HG02798 (cell line): ENCODE measurements around the gene RAB20.
"Not testable (repeated sequence)": the region's sequence is repeated elsewhere in the genome, so short reads cannot be mapped to it uniquely, and the experiment has no call there.

ENCODE experiments used
- ATAC-seq: cut with Tn5 transposase; IDR thresholded peaks from one replicate; pipeline ENCODE4 v1.9.1; 2021; ENCODE audit warnings: mild to moderate bottlenecking; ENCODE audit not compliant: unreplicated experiment, poor library complexity

The RAB20 gene

DNA sequence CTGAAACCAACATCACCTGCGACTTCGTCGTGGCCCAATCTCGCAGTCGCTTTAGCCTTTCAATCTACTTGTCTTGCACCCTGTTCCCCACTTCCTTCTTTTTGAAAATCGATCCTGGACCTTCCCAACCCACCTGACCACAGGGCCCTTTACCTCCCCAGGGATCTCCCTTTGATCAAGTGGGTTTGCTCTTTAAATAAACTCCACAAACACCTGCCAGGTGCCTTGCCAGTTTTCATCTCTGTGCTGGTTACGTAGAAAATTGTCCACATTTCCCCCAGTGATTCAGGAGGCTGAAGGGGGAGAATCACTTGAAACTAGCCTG, 14.5 kb upstream of the RAB20 start:
- no peak for ATAC-seq

GRCh38 chr13:110575322-110576069, 14.0 kb upstream of the RAB20 start:
- peak; percentile 89 for ATAC-seq

DNA sequence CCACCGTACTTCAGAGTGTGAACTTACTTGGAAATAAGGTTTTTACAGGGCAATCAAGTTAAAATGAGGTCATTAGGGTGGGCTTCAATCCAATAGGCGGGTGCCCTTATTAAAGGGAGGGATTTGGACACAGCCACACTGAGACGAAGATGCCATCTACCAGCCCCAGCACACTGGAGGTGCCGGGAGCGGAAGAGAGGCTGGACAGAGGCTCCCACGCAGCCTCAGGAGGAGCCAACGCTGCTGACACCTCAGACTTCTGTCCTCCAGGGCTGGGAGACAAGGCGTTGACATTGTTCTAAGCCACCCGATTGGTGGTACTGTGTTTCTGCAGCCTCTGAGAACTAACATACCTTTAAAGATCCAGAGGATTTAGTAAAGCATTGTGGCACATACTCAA, 12.6 kb upstream of the RAB20 start:
- no peak for ATAC-seq

- no peak for ATAC-seq
Measured at GRCh38 chr13:110572778-110573118, 11.2 kb upstream of the RAB20 start.

GRCh38 chr13:110571896-110572777, 10.6 kb upstream of the RAB20 start:
- no peak for ATAC-seq

GRCh38 chr13:110570886-110571285, 9.4 kb upstream of the RAB20 start:
- ATAC-seq = no peak

GRCh38 chr13:110569962-110570361, 8.4 kb upstream of the RAB20 start:
- ATAC-seq = not testable (repeated sequence)

- no peak for ATAC-seq
Measured at GRCh38 chr13:110568612-110569011, 7.1 kb upstream of the RAB20 start.

- no peak for ATAC-seq
Measured at GRCh38 chr13:110566171-110566570, 4.6 kb upstream of the RAB20 start.

GRCh38 chr13:110565296-110565695, 3.8 kb upstream of the RAB20 start:
- ATAC-seq = no peak

DNA sequence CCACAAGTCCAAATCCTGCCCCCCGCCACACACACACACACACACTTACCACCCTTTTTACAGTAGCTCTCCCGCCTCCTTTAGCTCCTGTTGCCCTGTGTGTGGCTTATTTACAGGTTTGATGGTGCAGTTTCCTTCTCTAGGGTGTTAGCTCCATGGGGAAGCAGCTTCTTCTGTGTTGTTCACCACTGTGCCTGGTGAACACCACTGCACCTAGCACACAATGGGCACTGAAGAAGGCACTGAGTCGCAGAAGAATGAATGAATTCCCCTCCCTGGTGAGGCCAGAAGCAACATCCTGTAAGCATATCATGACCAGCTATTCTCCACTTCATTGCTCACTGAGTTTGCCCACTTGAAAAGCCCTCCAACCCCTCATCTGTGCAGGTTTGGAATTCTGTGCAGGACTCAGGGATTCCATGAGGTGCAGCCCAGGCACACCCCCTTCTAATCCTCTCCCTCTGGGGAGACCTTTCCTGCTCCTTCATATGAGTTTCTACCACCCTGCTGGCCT, 3.0 kb upstream of the RAB20 start:
- ATAC-seq = no peak

DNA sequence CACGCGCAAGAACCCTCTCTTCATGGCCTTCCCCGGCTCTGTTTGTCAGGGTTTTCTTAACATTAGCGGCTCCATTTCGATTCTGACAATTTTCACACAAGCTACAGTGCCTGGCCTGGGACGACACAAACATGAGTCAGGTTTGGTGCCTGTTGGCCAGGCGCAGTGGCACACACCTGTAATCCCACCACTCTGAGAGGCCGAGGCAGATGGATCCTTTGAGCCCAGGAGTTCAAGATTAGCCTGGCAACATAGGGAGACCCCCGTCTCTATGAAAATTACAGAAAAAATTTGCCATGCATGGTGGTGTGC, 1.9 kb upstream of the RAB20 start:
- ATAC-seq = no peak

DNA sequence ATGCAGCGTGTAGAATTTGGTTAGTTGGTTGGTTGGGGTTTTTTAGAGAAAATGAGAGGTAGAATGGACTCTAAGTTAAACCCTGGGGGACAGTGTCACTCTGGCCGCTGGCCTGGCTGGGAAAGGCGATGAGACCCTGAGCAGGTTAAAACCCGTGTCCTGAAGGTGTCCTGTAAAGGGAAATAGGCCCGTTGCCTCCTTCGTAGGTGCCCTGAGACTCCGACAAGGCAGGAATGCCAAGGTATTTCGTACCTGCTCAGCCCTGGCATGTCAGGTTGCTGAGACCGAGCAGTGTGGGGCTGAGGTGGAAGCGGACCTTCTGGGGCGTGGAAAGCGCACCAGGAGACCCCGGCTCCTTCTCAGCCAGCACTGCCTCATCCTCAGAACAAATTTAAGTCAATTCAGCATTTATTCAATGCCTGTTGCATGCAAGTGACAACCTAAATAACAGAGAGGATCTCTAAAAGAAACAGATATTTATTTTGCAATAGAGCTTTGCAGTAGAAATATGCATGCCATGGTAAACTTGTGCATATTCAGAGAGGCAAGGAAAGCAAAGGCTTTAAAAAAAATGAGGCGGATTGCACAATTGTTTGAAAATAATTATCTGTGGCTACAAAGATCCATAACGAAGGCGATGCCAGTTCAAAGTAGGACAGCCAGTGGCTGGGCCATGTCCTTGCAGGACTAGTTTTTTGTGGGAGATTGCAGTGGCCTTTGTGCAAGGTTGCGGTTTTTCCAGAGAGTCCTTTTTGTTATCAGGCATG, 1.4 kb upstream of the RAB20 start:
- ATAC-seq = no peak

DNA sequence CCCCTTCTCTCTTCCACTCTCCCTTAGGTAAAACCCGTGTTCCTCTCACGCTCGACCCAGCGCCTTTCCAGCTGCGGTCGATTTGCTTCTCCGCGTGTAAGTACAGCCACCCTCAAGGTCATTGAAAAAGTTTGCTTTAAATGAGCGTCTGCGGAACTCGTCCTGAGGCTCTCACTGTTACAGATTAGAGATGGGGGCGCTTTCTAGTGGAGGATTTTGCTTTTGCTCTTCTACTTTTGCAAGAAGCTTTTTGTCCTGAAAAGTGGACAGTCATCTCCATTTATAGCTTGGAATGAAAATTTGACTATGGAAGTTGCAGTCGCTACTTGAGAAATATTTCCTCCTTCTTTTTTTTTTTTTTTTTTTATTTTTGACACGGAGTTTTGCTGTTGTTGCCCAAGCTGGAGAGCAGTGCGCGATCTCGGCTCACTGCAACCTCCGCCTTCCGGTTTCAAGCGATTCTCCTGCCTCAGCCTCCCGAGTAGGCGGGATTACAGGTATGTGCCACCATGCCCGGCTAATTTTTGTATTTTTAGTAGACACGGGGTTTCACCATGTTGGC, 595 bp upstream of the RAB20 start:
- ATAC-seq = no peak

- peak; percentile 25 for ATAC-seq
Measured at GRCh38 chr13:110560601-110561343, 750 bp downstream of the RAB20 start.

- no peak for ATAC-seq
Measured at GRCh38 chr13:110559986-110560385, 1.5 kb downstream of the RAB20 start.

GRCh38 chr13:110559429-110559943, 2.0 kb downstream of the RAB20 start:
- no peak for ATAC-seq

DNA sequence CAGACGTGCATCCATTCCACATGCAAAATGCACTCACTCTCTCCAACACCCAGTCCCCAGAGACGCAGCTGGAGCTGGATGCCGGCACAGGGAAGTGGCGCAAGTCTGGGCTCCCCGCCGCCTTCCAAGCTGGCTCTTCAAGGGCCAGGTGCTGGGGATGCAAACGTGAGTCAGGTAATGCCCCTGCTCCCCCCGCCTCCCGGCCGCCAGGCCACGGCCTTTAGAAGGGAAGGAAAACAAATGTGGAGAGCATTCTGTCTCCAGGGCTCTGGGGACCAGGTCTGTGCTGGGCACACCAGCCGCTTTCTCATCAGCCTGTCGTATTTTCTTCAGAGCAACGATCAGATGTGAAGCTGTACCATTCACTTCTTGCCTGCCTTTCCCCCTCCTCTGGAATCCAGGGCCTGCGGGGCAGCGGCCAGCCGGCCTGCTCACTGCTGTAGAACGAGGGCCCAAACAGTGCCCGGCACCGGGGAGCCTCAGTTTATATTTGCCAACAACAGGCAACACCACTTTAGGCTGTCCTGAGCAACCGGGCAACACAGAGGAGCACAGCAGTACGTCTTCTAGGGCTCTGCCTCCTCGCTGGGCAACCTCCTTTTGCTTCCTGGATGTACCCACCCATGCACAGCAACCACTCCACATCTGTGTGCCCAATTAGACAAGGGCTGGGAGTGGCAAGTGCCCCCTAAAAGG, 3.8 kb downstream of the RAB20 start:
- ATAC-seq = no peak

DNA sequence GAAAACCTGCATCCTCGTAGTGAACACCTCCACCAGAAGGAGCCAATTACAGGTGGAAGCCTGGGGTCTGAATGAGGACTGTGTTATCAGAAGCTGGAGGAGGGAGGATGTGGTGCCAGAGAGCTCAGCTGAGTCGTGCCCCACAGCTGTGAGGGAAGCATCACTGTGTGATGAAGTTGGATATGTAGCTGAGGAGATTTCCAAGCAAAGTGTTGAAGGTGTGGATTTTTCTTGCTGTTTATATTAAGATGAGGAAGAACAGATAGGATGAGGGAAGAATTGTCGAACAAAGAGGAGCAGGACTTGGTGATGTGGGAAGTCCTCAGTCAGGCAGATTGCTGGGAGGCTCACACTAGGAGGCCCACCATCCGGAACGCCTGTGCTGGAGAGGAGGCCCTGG, 4.4 kb downstream of the RAB20 start:
- ATAC-seq = no peak
